HG02852 (cell line): ENCODE measurements around the gene TRAF6.
"Not testable (repeated sequence)": the region's sequence is repeated elsewhere in the genome, so short reads cannot be mapped to it uniquely, and the experiment has no call there.

Experiments used
- ATAC-seq: cut with Tn5 transposase; IDR thresholded peaks from one replicate; pipeline ENCODE4 v1.9.1; 2021; ENCODE audit warnings: mild to moderate bottlenecking, moderate library complexity; ENCODE audit not compliant: unreplicated experiment

The TRAF6 gene

DNA sequence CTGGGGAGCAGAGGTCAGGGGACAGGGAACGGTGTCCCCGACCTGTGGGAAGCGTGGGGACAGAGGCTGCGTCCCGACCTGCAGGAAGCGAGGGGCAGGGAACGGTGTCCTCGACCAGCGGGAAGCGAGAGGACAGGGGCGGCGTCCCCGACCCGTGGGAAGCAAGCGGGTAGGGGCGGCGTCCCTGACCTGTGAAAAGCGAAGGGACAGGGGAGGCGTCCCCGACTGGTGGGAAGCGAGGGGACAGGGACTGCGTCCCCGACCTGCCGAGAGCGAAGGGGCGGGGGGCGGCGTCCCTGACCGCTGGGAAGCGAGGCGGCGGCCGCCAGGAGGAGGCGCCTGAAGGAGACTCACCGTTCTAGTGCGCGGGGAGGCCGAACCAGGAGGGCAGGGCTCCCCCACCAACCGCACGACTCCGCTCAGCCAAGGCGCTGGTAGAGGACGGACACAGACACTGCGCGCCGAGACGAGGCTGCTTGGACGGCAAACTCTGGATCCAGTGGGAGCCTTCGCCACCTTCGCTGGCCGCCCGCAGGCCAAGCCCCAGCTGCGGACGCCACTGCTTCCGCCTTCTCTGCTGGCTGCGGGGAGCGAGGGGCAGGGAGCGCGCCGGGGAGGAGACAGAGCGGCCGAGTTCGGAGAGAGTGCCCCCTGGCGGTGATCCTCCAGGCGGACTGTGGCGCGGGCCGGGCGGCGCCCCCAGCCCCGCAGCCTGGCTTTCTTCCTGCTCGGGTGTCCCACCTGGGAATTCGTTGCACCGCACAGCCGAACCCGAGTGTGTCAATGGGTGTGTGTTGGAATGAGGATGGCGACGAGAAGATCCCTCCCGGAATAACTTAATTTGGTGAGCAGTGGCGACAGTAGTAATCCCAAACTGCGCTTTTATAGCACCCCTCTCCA lies at the start of gene TRAF6:
Gene TRAF6, minus strand, starts transcription at position 579 of the 900 bp plus-strand sequence. CDS start 8,757 bp downstream, outside the sequence.
- ATAC-seq, result peak; percentile 97

DNA sequence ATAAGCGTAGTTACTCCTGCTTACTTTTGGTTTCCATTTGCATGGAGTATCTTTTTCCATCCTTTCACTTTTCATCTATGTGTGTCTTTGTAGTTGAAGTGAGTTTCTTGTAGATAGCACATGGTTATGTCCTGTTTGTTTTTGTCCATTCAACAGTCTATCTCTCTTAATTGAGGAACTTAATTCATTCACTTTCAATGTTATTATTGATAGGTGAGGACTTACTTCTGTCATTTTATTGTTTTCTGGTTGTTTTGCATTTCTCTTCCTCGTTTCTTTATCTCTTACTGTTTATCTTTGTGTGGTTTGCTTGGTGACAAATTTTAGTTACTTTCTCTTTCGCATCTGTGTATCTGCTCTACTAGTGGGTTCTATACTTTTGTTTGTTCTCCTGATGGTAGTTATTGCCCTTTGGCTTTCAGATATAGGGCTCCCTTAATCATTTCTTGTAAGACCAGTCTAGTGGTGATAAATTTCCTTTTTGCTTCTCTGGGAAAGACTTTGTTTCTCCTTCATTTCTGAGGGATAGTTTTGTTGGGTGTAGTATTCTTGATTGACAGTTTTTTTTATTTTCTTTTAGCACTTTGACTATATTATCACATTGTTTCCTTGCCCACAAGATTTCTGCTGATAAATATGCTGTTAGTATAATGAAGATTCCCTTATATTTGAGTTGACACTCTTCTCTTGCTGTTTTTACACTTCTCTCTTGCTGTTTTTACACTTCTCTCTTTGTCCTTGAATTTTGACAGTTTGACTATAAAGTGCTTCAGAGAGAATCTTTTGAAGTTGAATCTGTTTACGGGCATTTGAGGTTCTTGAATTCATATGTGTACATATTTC lies 48.7 kb upstream of the TRAF6 start:
- ATAC-seq, result peak; percentile 98

DNA sequence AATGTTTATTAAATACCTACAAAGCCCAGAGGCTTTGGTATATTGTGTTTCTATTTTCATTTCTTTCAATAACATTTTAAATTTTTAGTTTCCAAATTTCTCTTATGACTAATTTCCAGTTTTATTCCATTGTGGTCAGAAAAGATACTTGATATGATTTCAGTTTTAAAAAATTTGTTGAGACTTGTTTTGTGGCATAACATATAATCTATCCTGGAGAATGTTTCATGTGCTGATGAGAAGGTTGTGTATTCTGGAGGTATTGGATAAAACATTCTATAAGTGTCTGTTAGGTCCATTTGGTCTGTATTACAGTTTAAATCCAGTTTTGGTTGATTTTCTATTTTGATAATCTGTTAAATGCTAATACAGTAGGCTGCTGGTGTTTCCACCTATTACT lies 47.9 kb upstream of the TRAF6 start:
- no peak for ATAC-seq

- ATAC-seq, result not testable (repeated sequence)
These were observed 47.3 kb upstream of the TRAF6 start for GRCh38 chr11:36557390-36557789.

DNA sequence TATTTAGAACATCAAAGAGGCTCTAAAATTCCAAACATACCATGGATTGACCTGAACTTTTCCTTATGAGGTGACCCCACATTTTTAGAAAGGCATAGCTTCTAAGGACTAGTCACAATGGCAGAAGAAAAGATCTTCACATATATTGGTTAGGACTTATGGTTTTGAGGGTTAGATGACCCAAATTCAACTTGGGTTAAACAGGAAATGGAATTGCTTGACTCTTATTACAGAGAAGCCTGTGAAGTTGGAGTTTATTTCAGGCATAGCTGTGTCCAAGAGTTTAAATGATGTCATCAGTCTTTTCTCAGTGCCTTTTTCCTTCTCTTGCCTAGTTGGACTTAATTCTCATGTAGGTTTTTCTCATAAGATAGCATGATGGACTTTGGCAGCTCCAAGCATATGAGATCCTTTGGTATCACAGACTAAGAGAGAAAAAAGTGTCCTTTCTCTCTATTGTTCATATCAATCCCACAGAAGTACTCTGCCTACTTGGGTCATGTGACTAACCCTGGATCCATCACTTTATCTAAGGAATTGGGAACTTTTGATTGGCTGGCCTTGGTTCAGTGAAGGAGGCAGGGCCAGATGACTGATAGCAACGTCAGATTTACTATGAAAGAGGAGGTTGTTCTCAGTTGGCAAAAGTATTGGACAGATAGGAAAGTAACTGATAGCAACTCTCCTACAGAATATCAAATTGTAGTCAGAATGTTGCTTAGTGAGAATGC lies 40.5 kb upstream of the TRAF6 start:
- ATAC-seq, result no peak

DNA sequence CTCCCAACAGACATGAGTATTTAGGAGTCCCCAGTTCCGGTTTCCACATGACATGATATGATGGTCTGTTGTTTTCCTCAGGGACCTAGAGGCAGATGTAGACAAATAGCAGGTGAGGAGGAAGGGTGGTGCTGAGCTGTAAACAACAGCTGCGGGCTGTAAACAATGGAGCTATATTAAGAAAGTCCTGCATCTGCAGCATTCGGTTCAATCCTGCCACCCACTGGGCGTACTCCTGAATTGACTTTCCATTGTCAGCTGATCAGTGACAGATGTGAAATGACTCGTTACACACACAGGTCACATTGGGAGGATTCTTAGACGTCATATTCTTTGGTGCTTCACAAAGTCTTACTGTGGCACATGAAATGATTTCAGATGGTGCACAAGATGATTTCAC lies 30.9 kb upstream of the TRAF6 start:
- ATAC-seq, result peak; percentile 99

- no peak for ATAC-seq
These were observed 24.3 kb upstream of the TRAF6 start for GRCh38 chr11:36534276-36534840.

- ATAC-seq, result no peak
These were observed 23.0 kb upstream of the TRAF6 start for GRCh38 chr11:36532941-36533601.

- no peak for ATAC-seq
These were observed 20.8 kb upstream of the TRAF6 start for GRCh38 chr11:36530840-36531239.

- ATAC-seq, result no peak
These were observed 3.9 kb upstream of the TRAF6 start for GRCh38 chr11:36513965-36514364.

- ATAC-seq, result no peak
These were observed 1.9 kb upstream of the TRAF6 start for GRCh38 chr11:36512016-36512415.

DNA sequence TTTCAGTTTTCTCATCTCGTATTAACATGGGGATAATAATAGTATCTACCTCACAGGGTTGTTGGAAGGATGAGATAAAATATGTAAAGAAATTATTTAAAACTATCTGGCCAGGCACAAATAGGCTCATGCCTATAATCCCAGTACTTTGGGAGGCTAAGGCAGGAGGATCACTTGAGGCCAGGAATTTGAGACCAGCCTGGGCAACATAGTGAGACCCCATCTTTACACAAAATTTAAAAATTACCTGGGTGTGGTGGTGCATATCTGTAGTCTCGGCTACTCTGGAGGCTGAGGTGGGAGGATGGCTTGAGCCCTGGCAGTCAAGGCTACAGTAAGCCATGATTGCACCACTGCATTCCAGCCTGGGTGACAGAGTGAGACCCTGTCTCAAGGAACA lies 990 bp upstream of the TRAF6 start:
- ATAC-seq, result not testable (repeated sequence)

DNA sequence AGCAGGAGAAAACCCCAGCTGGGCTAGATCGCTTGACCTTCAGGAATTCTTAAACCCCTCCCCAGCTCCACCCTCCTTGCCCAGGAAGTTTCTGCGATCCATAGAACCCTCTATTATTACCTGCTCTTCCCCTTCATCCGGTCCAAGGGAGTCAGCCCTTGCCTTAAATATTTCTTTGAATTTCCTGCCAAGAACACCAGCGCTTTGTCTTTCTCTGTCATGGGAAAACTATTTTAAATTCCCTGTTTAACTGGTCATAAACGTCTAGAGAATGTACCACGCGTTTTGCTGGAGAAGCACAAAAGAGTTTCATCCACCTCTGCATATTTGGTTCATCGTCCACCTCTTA lies 496 bp upstream of the TRAF6 start:
- peak; percentile 0 for ATAC-seq

DNA sequence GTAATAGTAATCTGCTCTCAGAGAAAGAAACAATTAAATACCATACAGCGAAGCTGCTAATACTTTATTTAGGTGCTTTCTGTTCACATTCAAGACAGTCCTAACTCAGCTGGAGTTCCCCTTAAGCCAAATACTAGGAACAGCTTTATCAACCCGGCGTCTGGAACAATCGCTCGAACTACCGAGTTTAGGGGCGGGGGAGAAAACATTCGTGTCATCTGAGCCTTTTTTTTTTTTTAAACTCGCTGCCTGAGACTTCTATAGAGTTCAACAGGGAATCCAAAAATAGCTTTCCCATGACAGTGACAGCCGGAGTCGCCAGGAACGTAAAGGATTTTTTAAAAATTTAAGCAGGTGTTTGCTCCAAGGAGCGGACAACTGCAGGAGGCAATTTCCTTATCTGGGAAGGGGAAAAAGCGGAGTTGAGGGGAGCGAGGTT lies 852 bp downstream of the TRAF6 start:
- ATAC-seq, result peak; percentile 29

- ATAC-seq, result no peak
These were observed 1.3 kb downstream of the TRAF6 start for GRCh38 chr11:36508743-36509142.

GRCh38 chr11:36507824-36508489 lies 2.1 kb downstream of the TRAF6 start:
- ATAC-seq, result no peak

GRCh38 chr11:36501236-36501635 lies 8.8 kb downstream of the TRAF6 start:
- ATAC-seq, result no peak

DNA sequence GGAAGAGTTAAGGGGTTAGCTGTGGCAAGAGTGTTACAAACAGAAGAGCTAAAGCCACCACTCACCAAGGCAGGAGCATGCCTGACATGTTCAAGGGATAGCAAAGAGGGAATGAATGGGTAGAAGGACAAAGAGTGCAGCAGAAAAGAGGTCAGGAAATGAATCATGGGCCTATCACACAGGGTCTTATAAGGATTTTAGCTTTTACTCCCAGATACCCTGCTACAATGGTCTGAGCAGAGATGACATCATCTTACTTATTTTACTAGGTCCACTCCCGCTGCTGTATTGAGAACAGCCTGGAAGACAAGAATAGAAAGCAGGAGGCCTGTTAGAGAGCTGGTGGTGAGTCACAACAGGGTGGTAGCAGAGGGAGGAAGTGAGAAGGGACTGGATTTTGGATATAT lies 9.8 kb downstream of the TRAF6 start:
- peak; percentile 98 for ATAC-seq

- ATAC-seq, result no peak
These were observed 10.8 kb downstream of the TRAF6 start for GRCh38 chr11:36499315-36499714.

DNA sequence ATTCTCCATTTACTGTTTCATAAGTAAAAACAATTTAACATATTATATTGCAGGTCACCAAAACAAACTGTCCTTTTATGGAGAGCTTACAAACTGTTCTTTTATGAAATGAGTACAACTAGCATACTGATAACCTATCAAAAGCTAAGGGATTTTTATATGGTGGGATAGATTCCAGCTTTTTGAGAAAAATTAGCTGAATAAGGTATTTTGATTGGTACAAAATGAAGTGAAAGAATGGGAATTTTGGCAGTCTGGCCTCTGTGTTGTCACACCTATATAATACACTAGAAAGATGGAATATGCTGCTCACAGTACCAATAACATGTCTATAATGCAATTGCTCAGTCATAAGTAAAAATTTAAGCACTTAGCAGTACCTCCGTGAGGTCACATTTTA lies 11.4 kb downstream of the TRAF6 start:
- ATAC-seq, result no peak
